Retinal pigment epithelial cell (primary cell): ENCODE measurements around the gene CENPN.

Experiments used
- DNase-seq: peaks from one replicate; pipeline ENCODE4 v3.0.0-alpha.2; 2010; ENCODE audit warnings: low read depth
- H3K4me3 ChIP-seq: 2 replicates; pipeline ENCODE4 v1.5.1; 2011; ENCODE audit warnings: mild to moderate bottlenecking, low read length, control low read depth, moderate library complexity
- TF ChIP-seq, protein P1 (sequence below): conservative IDR thresholded peaks from 2 replicates; pipeline ENCODE4 v1.5.1; 2011; ENCODE audit warnings: low read depth, low read length, control low read depth, inconsistent platforms

The CENPN gene

DNA sequence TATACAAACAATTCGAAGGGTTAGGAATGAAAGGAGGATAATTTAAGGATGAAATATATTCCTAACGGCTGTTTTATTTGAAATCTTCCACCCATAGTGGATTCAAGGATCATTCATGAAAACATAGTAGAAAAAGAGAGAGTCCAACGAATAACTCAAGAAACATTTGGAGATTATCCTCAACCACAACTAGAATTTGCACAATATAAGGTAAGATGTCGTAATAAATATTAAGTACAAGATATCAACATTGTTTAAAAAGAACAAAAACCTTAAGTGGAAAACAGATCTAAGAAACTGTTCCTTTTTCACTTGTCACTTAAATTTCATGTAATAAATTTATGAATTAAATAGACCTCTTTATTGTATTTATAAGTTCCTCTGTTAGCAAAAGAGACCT is 19.4 kb downstream of the CENPN start:
- no peak for DNase-seq
- TF ChIP-seq, protein P1, sequence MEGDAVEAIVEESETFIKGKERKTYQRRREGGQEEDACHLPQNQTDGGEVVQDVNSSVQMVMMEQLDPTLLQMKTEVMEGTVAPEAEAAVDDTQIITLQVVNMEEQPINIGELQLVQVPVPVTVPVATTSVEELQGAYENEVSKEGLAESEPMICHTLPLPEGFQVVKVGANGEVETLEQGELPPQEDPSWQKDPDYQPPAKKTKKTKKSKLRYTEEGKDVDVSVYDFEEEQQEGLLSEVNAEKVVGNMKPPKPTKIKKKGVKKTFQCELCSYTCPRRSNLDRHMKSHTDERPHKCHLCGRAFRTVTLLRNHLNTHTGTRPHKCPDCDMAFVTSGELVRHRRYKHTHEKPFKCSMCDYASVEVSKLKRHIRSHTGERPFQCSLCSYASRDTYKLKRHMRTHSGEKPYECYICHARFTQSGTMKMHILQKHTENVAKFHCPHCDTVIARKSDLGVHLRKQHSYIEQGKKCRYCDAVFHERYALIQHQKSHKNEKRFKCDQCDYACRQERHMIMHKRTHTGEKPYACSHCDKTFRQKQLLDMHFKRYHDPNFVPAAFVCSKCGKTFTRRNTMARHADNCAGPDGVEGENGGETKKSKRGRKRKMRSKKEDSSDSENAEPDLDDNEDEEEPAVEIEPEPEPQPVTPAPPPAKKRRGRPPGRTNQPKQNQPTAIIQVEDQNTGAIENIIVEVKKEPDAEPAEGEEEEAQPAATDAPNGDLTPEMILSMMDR: no peak
- no peak overlapping the region for H3K4me3 ChIP-seq

DNA sequence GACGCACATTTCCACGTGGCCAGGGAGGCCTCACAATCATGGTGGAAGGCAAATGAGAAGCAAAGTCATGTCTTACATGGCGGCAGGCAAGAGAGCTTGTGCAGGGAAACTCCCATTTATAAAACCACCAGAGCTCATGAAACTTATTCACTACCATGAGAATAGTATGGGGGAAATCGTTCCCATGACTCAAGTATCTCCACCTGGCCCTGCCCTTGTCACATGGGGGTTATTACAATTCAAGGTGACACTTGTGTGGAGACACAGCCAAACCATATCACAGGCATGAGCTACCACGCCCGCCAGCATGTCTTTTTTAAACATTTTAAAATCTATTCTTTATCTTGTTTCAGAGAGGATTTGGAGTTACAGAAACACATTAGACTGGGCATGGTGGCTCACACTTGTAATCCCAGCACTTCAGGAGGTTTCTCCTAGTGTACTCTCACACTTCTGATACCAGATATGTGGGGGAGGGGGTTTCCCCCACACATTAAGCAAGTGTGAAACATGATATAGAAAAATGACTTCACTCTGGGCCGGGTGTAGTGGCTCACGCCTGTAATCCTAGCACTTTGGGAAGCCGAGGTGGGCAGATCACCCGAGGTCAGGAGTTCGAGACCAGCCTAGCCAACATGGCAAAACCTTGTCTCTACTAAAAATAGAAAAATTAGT is 23.1 kb downstream of the CENPN start:
- no peak overlapping the region for H3K4me3 ChIP-seq
- DNase-seq: no peak
- TF ChIP-seq, protein P1: no peak

- H3K4me3 ChIP-seq: peak within 1 kb of the TSS; percentile 74
- TF ChIP-seq, protein P1: peak; percentile 88
- peak; percentile 34 for DNase-seq
These were observed 28.5 kb downstream of the CENPN start, which contains the start of gene ATMIN for GRCh38 chr16:81035398-81035974. Gene ATMIN (plus strand): TSS chr16:81035842. CDS start chr16:81035871, 29 bp downstream.

DNA sequence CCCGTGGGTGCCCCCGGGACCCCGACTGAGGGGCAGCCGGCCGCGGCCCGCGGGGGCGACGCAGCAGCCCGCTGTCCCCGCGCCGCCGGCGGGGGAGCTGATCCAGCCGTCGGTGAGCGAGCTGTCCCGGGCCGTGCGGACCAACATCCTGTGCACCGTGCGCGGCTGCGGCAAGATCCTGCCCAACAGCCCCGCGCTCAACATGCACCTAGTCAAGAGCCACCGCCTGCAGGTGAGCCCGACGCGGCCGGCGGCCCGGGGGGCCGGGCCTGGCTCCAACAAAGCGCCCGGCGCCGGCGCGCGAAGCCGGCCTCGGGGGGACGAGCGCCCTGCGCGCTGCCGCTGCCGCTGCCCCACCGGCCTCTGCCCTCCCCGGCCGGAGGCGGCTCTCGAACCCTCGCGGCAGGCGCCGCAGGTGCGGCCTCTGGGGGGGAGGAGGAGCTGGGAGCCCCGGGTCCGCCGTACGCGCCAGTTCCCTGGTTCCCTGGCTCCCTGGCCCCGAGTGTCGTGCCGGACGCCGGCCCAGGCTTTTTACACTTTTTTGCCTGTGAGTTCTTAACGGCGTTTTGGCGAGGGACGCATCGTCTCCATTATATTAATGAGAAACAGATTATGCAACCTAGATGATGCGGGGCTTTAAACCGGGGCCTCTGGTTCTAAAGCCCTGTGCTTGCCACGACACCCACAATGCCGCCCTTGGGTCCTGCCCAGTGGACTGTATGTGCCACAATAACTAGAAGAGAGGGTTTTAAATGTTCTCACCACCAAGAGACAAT is 29.1 kb downstream of the CENPN start:
- no peak for DNase-seq
- peak overlapping the region; percentile 74 for H3K4me3 ChIP-seq
- TF ChIP-seq, protein P1: no peak

- TF ChIP-seq, protein P1: no peak
- no peak for DNase-seq
- peak overlapping the region; percentile 74 for H3K4me3 ChIP-seq
These were observed 29.8 kb downstream of the CENPN start for GRCh38 chr16:81036751-81037350.

- TF ChIP-seq, protein P1: no peak
- DNase-seq: no peak
- H3K4me3 ChIP-seq: no peak overlapping the region
These were observed 33.1 kb downstream of the CENPN start for GRCh38 chr16:81040131-81040530.
